Mesothelial cell of epicardium (in vitro differentiated cells): ENCODE results near the gene URB1. TPM values are rescaled to one million over a fixed set of nuclear protein-coding genes. Genes with fewer than 3 reads are reported as not detected.

ENCODE experiments used
- DNase-seq, 2 experiments: peaks; one replicate each; pipeline ENCODE4 v3.0.0; 2021; ENCODE audit warnings: low spot score in 2 of 2; ENCODE audit not compliant: unreplicated experiment in 2 of 2
- H3K27ac Mint-ChIP-seq: 2 replicates; pipeline ENCODE4 v1.8.0; 2021; ENCODE audit warnings: mixed read lengths
- H3K27me3 Mint-ChIP-seq: 2 replicates; pipeline ENCODE4 v1.8.0; 2021; ENCODE audit warnings: low read depth, mixed read lengths
- H3K36me3 Mint-ChIP-seq: 2 replicates; pipeline ENCODE4 v1.8.0; 2021; ENCODE audit warnings: mixed read lengths
- H3K4me1 Mint-ChIP-seq: 2 replicates; pipeline ENCODE4 v1.8.0; 2021; ENCODE audit warnings: mixed read lengths
- H3K4me3 Mint-ChIP-seq: 2 replicates; pipeline ENCODE4 v1.8.0; 2021; ENCODE audit warnings: mild to moderate bottlenecking, moderate library complexity, mixed read lengths
- H3K9me3 Mint-ChIP-seq: 2 replicates; pipeline ENCODE4 v1.8.0; 2021; ENCODE audit warnings: mixed read lengths
- total RNA-seq: library from RNA; stranded (reverse); gene quantifications from 3 replicates; pipeline ENCODE4 v1.2.1, GENCODE V29; 2021
- TF ChIP-seq, protein P1 (sequence below): fragments of 200-600 bp; sonication (generic); IDR thresholded peaks from one replicate; pipeline ENCODE4 v1.5.0; 2021; ENCODE audit warnings: antibody characterized with exemption; ENCODE audit not compliant: unreplicated experiment

Gene URB1
- total RNA-seq, 1 donor from 2014 or later, result 21.8 TPM

DNA sequence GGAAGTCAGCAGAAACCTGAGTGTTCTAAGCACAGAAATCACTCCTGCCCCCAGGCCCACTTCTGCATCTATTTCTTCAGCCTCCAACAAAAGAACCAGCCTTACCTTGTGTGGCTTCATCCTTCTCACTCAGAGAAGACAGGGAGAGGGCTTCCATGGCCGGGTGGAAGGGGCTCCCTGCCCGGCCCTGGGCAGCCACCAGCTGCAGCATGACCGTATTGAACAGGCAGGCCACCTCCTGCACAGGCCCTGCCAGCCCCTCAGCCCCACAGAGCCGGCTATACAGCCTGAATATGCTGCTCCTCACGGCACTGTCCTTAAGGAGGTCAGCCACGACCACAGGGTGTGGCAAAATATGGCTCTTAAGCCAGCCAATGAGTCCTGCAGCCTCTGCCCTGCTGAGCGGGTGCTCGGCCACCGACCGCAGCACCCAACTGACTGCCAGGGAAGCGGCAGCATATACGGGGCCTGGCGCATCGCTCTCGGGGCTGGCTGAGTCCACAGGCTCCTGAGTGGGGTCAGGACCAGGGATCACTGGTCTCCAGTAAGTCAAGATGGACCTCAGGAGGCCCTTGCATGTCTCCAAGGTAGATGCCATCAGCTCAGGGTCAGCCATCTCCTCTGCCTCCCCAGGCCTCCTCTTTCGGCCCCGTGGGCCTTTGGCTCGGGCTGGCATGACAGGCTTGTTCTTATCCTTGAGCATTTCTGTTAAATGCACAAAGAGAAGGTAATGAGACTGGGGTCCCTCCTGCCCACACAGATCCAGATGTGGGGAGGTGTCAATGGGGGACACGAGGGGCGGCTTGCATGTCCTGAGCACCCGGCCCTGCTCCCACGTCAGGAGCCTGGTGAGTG, 76.2 kb downstream of the URB1 start:
- H3K9me3 Mint-ChIP-seq, result no peaks in the 10 kb centered on the region
- H3K36me3 Mint-ChIP-seq, result peaks cover 14% of the 10 kb centered on the region
- no peaks in the 10 kb centered on the region for H3K4me1 Mint-ChIP-seq
- no peak overlapping the region for H3K4me3 Mint-ChIP-seq
- H3K27me3 Mint-ChIP-seq, result no peaks in the 10 kb centered on the region
- DNase-seq, result no peak
- TF ChIP-seq, protein P1, sequence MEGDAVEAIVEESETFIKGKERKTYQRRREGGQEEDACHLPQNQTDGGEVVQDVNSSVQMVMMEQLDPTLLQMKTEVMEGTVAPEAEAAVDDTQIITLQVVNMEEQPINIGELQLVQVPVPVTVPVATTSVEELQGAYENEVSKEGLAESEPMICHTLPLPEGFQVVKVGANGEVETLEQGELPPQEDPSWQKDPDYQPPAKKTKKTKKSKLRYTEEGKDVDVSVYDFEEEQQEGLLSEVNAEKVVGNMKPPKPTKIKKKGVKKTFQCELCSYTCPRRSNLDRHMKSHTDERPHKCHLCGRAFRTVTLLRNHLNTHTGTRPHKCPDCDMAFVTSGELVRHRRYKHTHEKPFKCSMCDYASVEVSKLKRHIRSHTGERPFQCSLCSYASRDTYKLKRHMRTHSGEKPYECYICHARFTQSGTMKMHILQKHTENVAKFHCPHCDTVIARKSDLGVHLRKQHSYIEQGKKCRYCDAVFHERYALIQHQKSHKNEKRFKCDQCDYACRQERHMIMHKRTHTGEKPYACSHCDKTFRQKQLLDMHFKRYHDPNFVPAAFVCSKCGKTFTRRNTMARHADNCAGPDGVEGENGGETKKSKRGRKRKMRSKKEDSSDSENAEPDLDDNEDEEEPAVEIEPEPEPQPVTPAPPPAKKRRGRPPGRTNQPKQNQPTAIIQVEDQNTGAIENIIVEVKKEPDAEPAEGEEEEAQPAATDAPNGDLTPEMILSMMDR, result no peak
- no peak overlapping the region for H3K27ac Mint-ChIP-seq

DNA sequence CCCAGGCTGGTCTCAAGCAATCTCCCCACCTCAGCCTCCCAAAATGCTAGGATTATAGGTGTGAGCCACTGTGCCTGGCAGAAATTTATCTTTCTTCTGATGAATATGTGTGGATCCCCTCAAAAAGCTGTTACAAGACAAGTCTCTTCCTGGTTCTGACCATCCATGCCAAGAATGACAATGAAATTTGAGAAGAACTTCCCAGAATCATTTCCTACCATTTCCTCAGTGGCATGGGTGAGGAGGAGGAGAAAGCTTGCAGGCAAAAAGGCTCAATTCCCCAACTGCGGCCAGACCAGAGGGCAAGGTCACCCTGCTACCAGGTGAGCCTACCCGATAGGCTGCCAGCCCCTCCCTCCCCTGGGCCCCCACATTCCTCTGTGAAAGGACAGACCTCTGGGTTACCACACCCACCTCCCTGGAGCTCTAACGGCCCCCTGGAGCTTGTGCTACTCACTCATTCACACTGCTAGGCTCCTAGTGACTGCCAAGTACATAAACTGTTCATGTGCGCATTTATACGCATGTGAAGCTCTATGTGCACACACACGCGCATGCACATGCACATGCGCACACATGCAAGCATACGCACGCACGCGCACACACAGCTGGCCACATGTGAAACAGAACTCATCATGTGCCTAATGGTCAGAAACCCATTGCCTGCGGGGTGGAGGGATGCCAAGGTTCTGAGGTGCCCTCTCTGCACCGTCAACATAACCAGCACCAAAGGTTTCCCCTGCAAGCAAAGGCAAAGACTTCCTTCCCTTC, 77.1 kb downstream of the URB1 start:
- DNase-seq, result no peak
- TF ChIP-seq, protein P1, result no peak
- H3K27me3 Mint-ChIP-seq, result no peaks in the 10 kb centered on the region
- no peaks in the 10 kb centered on the region for H3K4me1 Mint-ChIP-seq
- peaks cover 13% of the 10 kb centered on the region for H3K36me3 Mint-ChIP-seq
- no peak overlapping the region for H3K27ac Mint-ChIP-seq
- no peak overlapping the region for H3K4me3 Mint-ChIP-seq
- no peaks in the 10 kb centered on the region for H3K9me3 Mint-ChIP-seq

DNA sequence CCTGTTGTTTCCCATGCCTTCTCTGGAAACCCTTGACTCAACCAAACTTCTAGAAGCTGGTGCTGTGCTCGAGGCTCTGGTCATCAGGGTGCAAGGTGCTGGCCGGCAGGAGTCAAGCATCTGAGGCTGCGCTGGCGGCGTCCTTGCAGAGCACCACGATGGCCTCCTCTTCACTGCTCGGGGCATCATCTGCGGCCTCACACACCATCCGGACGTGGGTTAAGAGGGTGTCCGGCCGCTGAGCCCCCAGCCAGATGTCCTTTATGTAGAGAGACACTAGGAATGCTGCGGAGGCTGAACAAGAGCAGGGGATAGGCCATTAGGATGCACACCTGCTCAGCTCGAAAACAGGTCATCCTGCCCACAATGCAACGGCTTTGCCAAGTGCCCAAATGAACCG, 78.0 kb downstream of the URB1 start:
- DNase-seq, result no peak
- H3K36me3 Mint-ChIP-seq, result peaks cover 13% of the 10 kb centered on the region
- no peaks in the 10 kb centered on the region for H3K4me1 Mint-ChIP-seq
- no peak overlapping the region for H3K4me3 Mint-ChIP-seq
- H3K27ac Mint-ChIP-seq, result no peak overlapping the region
- TF ChIP-seq, protein P1, result no peak
- H3K9me3 Mint-ChIP-seq, result no peaks in the 10 kb centered on the region
- H3K27me3 Mint-ChIP-seq, result no peaks in the 10 kb centered on the region

DNA sequence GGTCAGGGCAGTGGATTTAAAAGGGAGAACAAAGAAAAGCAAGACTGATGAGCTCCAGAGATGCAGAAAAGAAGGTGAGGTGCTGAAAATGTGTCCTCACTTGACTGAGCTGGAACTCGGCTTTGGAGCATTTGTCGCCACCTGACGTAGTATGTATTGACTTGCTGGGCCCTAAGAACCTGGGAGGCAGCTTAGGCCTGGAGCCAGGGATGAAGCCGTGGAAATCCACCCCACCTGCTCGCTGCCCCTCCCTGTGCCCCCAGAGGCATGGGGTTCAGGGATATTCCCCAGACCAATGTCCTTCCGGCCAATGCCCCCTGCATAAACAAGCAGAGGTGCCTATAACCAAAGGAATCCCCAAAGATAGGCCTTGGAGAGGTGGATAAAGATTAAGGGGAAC, 79.8 kb downstream of the URB1 start:
- Mint-ChIP-seq H3K36me3 (peaks cover 6% of the 10 kb centered on the region), H3K4me1 (no peaks in the 10 kb centered on the region), H3K4me3 (no peak overlapping the region), H3K27me3 (no peaks in the 10 kb centered on the region), H3K9me3 (no peaks in the 10 kb centered on the region), H3K27ac (no peak overlapping the region)
- DNase-seq, result peak in 1 of 2 experiments; percentile 30
- TF ChIP-seq, protein P1, result no peak

DNA sequence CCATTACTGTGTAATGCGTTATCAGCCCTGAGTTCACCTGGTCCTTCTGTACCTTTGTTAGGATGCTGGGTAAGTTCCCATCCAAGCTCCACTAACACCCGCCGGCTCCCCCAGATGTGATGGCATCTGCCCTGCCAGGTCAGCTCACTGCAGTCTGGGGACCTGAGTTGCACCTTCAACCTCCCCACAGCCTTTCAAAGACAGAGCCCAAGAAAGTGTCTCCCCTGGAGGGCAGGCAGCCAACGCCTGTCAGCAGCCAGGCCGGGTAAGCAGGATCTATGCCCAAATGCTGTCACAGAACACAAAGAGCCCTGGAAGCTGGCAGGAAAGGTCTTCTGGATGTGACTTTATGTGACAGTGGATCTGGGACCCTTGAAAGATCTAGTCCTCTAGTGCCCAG, 80.5 kb downstream of the URB1 start:
- Mint-ChIP-seq H3K4me1 (no peaks in the 10 kb centered on the region), H3K36me3 (peaks cover 8% of the 10 kb centered on the region), H3K27ac (no peak overlapping the region), H3K4me3 (no peak overlapping the region), H3K9me3 (no peaks in the 10 kb centered on the region), H3K27me3 (no peaks in the 10 kb centered on the region)
- TF ChIP-seq, protein P1, result no peak
- DNase-seq, result peak in 1 of 2 experiments; percentile 28
